ENCODE data around the gene SH2D5. TPM values are rescaled to one million over a fixed set of nuclear protein-coding genes. Genes with fewer than 3 reads are reported as not detected.

SH2D5 gene
- total RNA-seq, 1 experiment from 2014 or later: 7.1 TPM

GRCh38 chr1:20726932-20727745 is 5.4 kb downstream of the SH2D5 start:
- H3K9ac ChIP-seq (ENCODE audit: low read length): no peak overlapping the region

GRCh38 chr1:20726118-20726911 is 6.2 kb downstream of the SH2D5 start:
- Histone ChIP-seq H3K9me2 (replicated peaks; ENCODE audit: low read length) (no peaks in the 10 kb centered on the region), H4K20me1 (ENCODE audit: low read length) (no peaks in the 10 kb centered on the region), H3K27ac (ENCODE audit: low read length) (no peak overlapping the region), H2AFZ (ENCODE audit: low read length) (no peak overlapping the region), H3K4me3 (ENCODE audit: low read length) (no peak overlapping the region), H3K9ac (ENCODE audit: low read length) (no peak overlapping the region), H3K79me2 (ENCODE audit: low read length) (no peaks in the 10 kb centered on the region), H3K4me1 (ENCODE audit: insufficient read depth, low read length) (peaks cover 4% of the 10 kb centered on the region; the same call in 1 of the 2 replicates), H3K9me3 (ENCODE audit: low read length) (no peaks in the 10 kb centered on the region), H3K4me2 (ENCODE audit: low read length) (no peak overlapping the region), H3K27me3 (ENCODE audit: low read length) (no peaks in the 10 kb centered on the region), H3F3A (ENCODE audit: low read length, unreplicated experiment) (no peaks in the 10 kb centered on the region), H3K36me3 (ENCODE audit: low read depth, low read length) (no peaks in the 10 kb centered on the region)
- no TSS peak for BruUV-seq (replicated peaks)
- no peak for ATAC-seq
- TF ChIP-seq CTCF (conservative IDR thresholded peaks at IDR 0.05; ENCODE audit: low read depth, low read length): no peak
- TF ChIP-seq EZH2phosphoT487 (IDR thresholded peaks at IDR 0.05; ENCODE audit: borderline replicate concordance, low read length): no peak
- no peak for TF ChIP-seq EZH2 (IDR thresholded peaks at IDR 0.05; ENCODE audit: low read length, unreplicated experiment)
- POLR2A ChIA-PET (ENCODE audit: unreplicated experiment): no interaction called here
- CTCF ChIA-PET: no interaction called here
- DNase-seq: no peak
- intact Hi-C loops (cut with micrococcal nuclease): no loop called here

More at GRCh38 chr1:20726932-20727745, 5.4 kb downstream of the SH2D5 start:
- ATAC-seq (no peak), DNase-seq (no peak)
- no peaks in the 10 kb centered on the region for H3K79me2 ChIP-seq (ENCODE audit: low read length)
- no peaks in the 10 kb centered on the region for H3K9me2 ChIP-seq (replicated peaks; ENCODE audit: low read length)
- H3K4me3 ChIP-seq (ENCODE audit: low read length): no peak overlapping the region
- H3K4me2 ChIP-seq (ENCODE audit: low read length): no peak overlapping the region
- H3K9me3 ChIP-seq (ENCODE audit: low read length): no peaks in the 10 kb centered on the region
- POLR2A ChIA-PET (ENCODE audit: unreplicated experiment): no interaction called here
- H4K20me1 ChIP-seq (ENCODE audit: low read length): no peaks in the 10 kb centered on the region
- BruUV-seq (replicated peaks): no TSS peak
- H3K27me3 ChIP-seq (ENCODE audit: low read length): no peaks in the 10 kb centered on the region
- intact Hi-C loops (cut with micrococcal nuclease): no loop called here
- CTCF ChIA-PET: no interaction called here
- no peaks in the 10 kb centered on the region for H3K36me3 ChIP-seq (ENCODE audit: low read depth, low read length)
- peaks cover 6% of the 10 kb centered on the region; the same call in 1 of the 2 replicates for H3K4me1 ChIP-seq (ENCODE audit: insufficient read depth, low read length)
- H3K27ac ChIP-seq (ENCODE audit: low read length): no peak overlapping the region
- TF ChIP-seq EZH2 (IDR thresholded peaks at IDR 0.05; ENCODE audit: low read length, unreplicated experiment) (no peak), EZH2phosphoT487 (IDR thresholded peaks at IDR 0.05; ENCODE audit: borderline replicate concordance, low read length) (no peak), CTCF (conservative IDR thresholded peaks at IDR 0.05; ENCODE audit: low read depth, low read length) (no peak)
- no peak overlapping the region for H2AFZ ChIP-seq (ENCODE audit: low read length)
- H3F3A ChIP-seq (ENCODE audit: low read length, unreplicated experiment): no peaks in the 10 kb centered on the region
